HCT116 (cell line): ENCODE data around the gene TCIRG1. TPM values are rescaled to one million over a fixed set of nuclear protein-coding genes. Genes with fewer than 3 reads are reported as not detected.

ENCODE experiments used
- ATAC-seq: fragments of 200-7000 bp; cut with Tn5 transposase; 2 replicates; pipeline ENCODE4 v1.9.1; 2020; ENCODE audit warnings: mild to moderate bottlenecking, moderate library complexity
- BruUV-seq: library from RNA; stranded (reverse); fragments of 400-500 nt; replicated peaks from 2 replicates; lab custom pipeline; 2021; lab: Mats Ljungman, UMichigan
- CTCF ChIA-PET: fragments of 300-600 bp; sonication (Branson Sonifier 250); formaldehyde crosslinking; loops from one replicate; lab custom pipeline; 2021; ENCODE audit warnings: antibody characterized with exemption; lab: Charles Lee
- POLR2A ChIA-PET: fragments of 300-600, 350-600 bp; sonication (Branson Sonifier 250); formaldehyde crosslinking; loops from one replicate; lab custom pipeline; 2021; ENCODE audit warnings: antibody characterized with exemption; lab: Charles Lee
- RAD21 ChIA-PET, 2 experiments: fragments of 300-600 bp; sonication (Branson Sonifier 250); formaldehyde crosslinking; loops; one replicate each; lab custom pipeline; 2023; ENCODE audit warnings: low total read pairs in 2 of 2; ENCODE audit not compliant: uncharacterized antibody in 2 of 2, unreplicated experiment in 2 of 2, low non-redundant PET in 1 of 2; lab: Charles Lee
- DNase-seq: peaks from one replicate; pipeline ENCODE4 v3.0.0-alpha.2; 2010; ENCODE audit warnings: low read depth, low spot score
- H2AFZ ChIP-seq: fragments of 200-600 bp; shearing (Covaris generic), sonication (generic); 2 replicates; pipeline ENCODE4 v1.6.1; 2017; ENCODE audit warnings: low read depth, mixed run types, mixed read lengths, antibody characterized with exemption, low read length; ENCODE audit not compliant: poor library complexity, severe bottlenecking
- H3K27ac ChIP-seq: 2 replicates; pipeline ENCODE4 v1.5.1; 2012; ENCODE audit warnings: low read depth, low read length
- H3K27me3 ChIP-seq: fragments of 200-600 bp; sonication (generic); 2 replicates; pipeline ENCODE4 v1.6.1; 2016; ENCODE audit warnings: mixed run types, low read length, mixed read lengths; ENCODE audit not compliant: insufficient read depth
- H3K36me3 ChIP-seq, 2 experiments: fragments of 200-500 bp in 1 of 2; fragments of 200-600 bp in 1 of 2; sonication (Bioruptor generic) in 1 of 2; sonication (generic) in 1 of 2; 2 replicates each; pipeline versions ENCODE4 v1.5.1 to v1.6.1; 2014 to 2016; ENCODE audit warnings: low read length in 2 of 2, inconsistent platforms in 1 of 2, mixed read lengths in 1 of 2, mixed run types in 1 of 2; ENCODE audit not compliant: insufficient read depth in 2 of 2, control insufficient read depth in 1 of 2
- H3K4me1 ChIP-seq, 2 experiments: fragments of 200-600 bp in 1 of 2; sonication (generic) in 1 of 2; 2 replicates each; pipeline versions ENCODE4 v1.5.1 to v1.6.1; 2012 to 2017; ENCODE audit warnings: low read length in 2 of 2, inconsistent platforms in 1 of 2, mild to moderate bottlenecking in 1 of 2, mixed read lengths in 1 of 2, mixed run types in 1 of 2, moderate library complexity in 1 of 2; ENCODE audit not compliant: insufficient read depth in 2 of 2, control insufficient read depth in 1 of 2
- H3K4me2 ChIP-seq: fragments of 200-600 bp; sonication (generic); 2 replicates; pipeline ENCODE4 v1.6.1; 2017; ENCODE audit warnings: mixed run types, low read length, mixed read lengths
- H3K4me3 ChIP-seq, 2 experiments: fragments of 200-600 bp in 1 of 2; sonication (generic) in 1 of 2; replicated peaks in 1 of 2; 2 replicates each; pipeline ENCODE4 v1.5.1; 2011 to 2016; ENCODE audit warnings: low read length in 2 of 2, control low read depth in 1 of 2, low read depth in 1 of 2, mild to moderate bottlenecking in 1 of 2, mixed read lengths in 1 of 2, mixed run types in 1 of 2
- H3K79me2 ChIP-seq: fragments of 200-600 bp; sonication (generic); 2 replicates; pipeline ENCODE4 v1.6.1; 2017; ENCODE audit warnings: mild to moderate bottlenecking, mixed run types, low read length, moderate library complexity, mixed read lengths; ENCODE audit not compliant: insufficient read depth
- H3K9ac ChIP-seq: fragments of 200-600 bp; sonication (generic); 2 replicates; pipeline ENCODE4 v1.6.1; 2016; ENCODE audit warnings: low read length, mixed read lengths
- H3K9me2 ChIP-seq: fragments of 200-600 bp; sonication (generic), shearing (Covaris generic); 2 replicates; pipeline ENCODE4 v1.6.1; 2017; ENCODE audit warnings: mixed run types, mild to moderate bottlenecking, moderate library complexity; ENCODE audit not compliant: insufficient read depth
- H3K9me3 ChIP-seq, 2 experiments: fragments of 200-500 bp in 1 of 2; fragments of 200-600 bp in 1 of 2; sonication (Bioruptor generic) in 1 of 2; sonication (generic) in 1 of 2; 2 replicates each; pipeline ENCODE4 v1.6.1; 2014 to 2017; ENCODE audit warnings: low read length in 2 of 2, mixed read lengths in 2 of 2, inconsistent platforms in 1 of 2, low read depth in 1 of 2, mild to moderate bottlenecking in 1 of 2, mixed run types in 1 of 2, moderate library complexity in 1 of 2; ENCODE audit not compliant: control insufficient read depth in 1 of 2, insufficient read depth in 1 of 2
- H4K20me1 ChIP-seq: fragments of 200-600 bp; sonication (generic), shearing (Covaris generic); 2 replicates; pipeline ENCODE4 v1.6.1; 2017; ENCODE audit warnings: mixed run types, mild to moderate bottlenecking, moderate library complexity; ENCODE audit not compliant: insufficient read depth
- CBX3 ChIP-seq: IDR thresholded peaks from 2 replicates; pipeline ENCODE4 v1.6.1; 2012; ENCODE audit warnings: low read depth
- CEBPB ChIP-seq: IDR thresholded peaks from 2 replicates; pipeline ENCODE4 v1.6.1; 2012; ENCODE audit warnings: low read depth
- EZH2 ChIP-seq: fragments of 200-600 bp; sonication (generic); IDR thresholded peaks from 2 replicates; pipeline ENCODE4 v1.6.1; 2017; ENCODE audit warnings: antibody characterized with exemption, mixed run types
- EZH2phosphoT487 ChIP-seq: fragments of 200-600 bp; IDR thresholded peaks from 2 replicates; pipeline ENCODE4 v1.6.1; 2018; ENCODE audit warnings: antibody characterized with exemption, borderline replicate concordance
- FOSL1 ChIP-seq: IDR thresholded peaks from 2 replicates; pipeline ENCODE4 v1.6.1; 2012; ENCODE audit warnings: low read depth
- RAD21 ChIP-seq: IDR thresholded peaks from 2 replicates; pipeline ENCODE4 v1.6.1; 2012; ENCODE audit warnings: low read depth, mild to moderate bottlenecking
- SIN3A ChIP-seq: IDR thresholded peaks from 2 replicates; pipeline ENCODE4 v1.6.1; 2012; ENCODE audit warnings: low read depth
- SP1 ChIP-seq: IDR thresholded peaks from 2 replicates; pipeline ENCODE4 v1.6.1; 2012; ENCODE audit warnings: low read depth
- YY1 ChIP-seq: IDR thresholded peaks from 2 replicates; pipeline ENCODE4 v1.6.1; 2011; ENCODE audit warnings: low read length, low read depth, moderate library complexity, mild to moderate bottlenecking; ENCODE audit not compliant: insufficient replicate concordance; ENCODE audit errors: extremely low read depth
- ZBTB33 ChIP-seq: IDR thresholded peaks from 2 replicates; pipeline ENCODE4 v1.6.1; 2011; ENCODE audit warnings: mild to moderate bottlenecking, low read length, moderate library complexity; ENCODE audit not compliant: insufficient replicate concordance; ENCODE audit errors: extremely low read depth
- ZFX ChIP-seq: fragments of 450-650 bp; IDR thresholded peaks from 2 replicates; pipeline ENCODE4 v1.6.1; 2017
- intact Hi-C: fragments of 100-400 bp; cut with micrococcal nuclease; formaldehyde crosslinking; loops from 2 replicates; pipeline ENCODE4 v1.10.0; 2022
- total RNA-seq: library from RNA; stranded (reverse); gene quantifications from one replicate; pipeline ENCODE4 v1.2.1, GENCODE V29; 2021; ENCODE audit not compliant: unreplicated experiment
- TF ChIP-seq, protein P1 (sequence below), 3 experiments: fragments of 200-600 bp in 1 of 3; sonication (generic) in 1 of 3; IDR thresholded peaks in 2 of 3; conservative IDR thresholded peaks in 1 of 3; 2 replicates each; pipeline ENCODE4 v1.5.1; 2012 to 2017; ENCODE audit warnings: low read depth in 2 of 3, low read length in 2 of 3, antibody characterized with exemption in 1 of 3, borderline replicate concordance in 1 of 3, control low read depth in 1 of 3, mild to moderate bottlenecking in 1 of 3, mixed read lengths in 1 of 3, mixed run types in 1 of 3, moderate library complexity in 1 of 3; ENCODE audit not compliant: insufficient read depth in 1 of 3

TCIRG1 gene
- total RNA-seq, 1 experiment from 2014 or later = 101 TPM

DNA sequence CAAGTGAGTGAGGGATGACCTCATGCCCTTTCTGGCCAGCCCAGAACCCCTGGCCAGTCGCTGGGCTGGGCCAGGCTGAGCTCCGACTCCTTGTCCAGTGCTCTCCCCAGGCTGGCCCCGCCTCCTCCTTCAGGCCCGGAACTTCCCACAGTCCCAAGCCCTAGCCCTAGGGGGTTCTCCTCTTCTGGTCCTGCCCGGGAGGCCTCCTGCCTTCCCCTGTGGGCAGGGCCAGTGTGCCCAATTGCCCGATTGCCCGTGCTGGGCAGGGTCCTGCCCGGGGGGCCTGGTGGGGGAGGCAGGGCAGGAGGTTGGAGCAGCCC lies 4.2 kb downstream of the TCIRG1 start:
- H3K27ac ChIP-seq = no peak overlapping the region; the same call in 1 of the 2 replicates
- intact Hi-C loops = no loop called here
- H3K9ac ChIP-seq = no peak overlapping the region
- H3K27me3 ChIP-seq = no peaks in the 10 kb centered on the region
- no TSS peak for BruUV-seq
- POLR2A ChIA-PET = interaction anchor here (0.6 kb wide), 1 partner anchor 13 kb away, joined by 3 read pairs; the partner anchor contains the start of gene NDUFS8
- H2AFZ ChIP-seq = no peak overlapping the region
- H3K9me3 ChIP-seq = no peaks in the 10 kb centered on the region
- TF ChIP-seq YY1 = no peak
- H3K4me3 ChIP-seq = no peak overlapping the region
- ATAC-seq = no peak
- H3K4me2 ChIP-seq = no peak overlapping the region
- no peaks in the 10 kb centered on the region for H3K9me2 ChIP-seq
- CTCF ChIA-PET = no interaction called here
- RAD21 ChIA-PET = no interaction called here
- peaks cover 21% of the 10 kb centered on the region for H3K79me2 ChIP-seq
- peaks cover 9 to 21% of the 10 kb centered on the region in 2 experiments; a peak in 3 of 4 replicates for H3K4me1 ChIP-seq
- H3K36me3 ChIP-seq = peaks cover 0 to 6% of the 10 kb centered on the region in 2 experiments; a peak in 2 of 4 replicates
- no peak for DNase-seq
- no peaks in the 10 kb centered on the region for H4K20me1 ChIP-seq

GRCh38 chr11:68043349-68044144 lies 4.7 kb downstream of the TCIRG1 start:
- Histone ChIP-seq H3K4me1 (peaks cover 3 to 15% of the 10 kb centered on the region in 2 experiments; a peak in 3 of 4 replicates), H3K9me3 (no peaks in the 10 kb centered on the region), H3K79me2 (peaks cover 21% of the 10 kb centered on the region), H3K4me2 (no peak overlapping the region), H3K27ac (no peak overlapping the region; the same call in 1 of the 2 replicates), H3K9ac (no peak overlapping the region), H3K9me2 (no peaks in the 10 kb centered on the region), H2AFZ (no peak overlapping the region), H3K36me3 (peaks cover 0 to 6% of the 10 kb centered on the region in 2 experiments; a peak in 2 of 4 replicates), H3K27me3 (no peaks in the 10 kb centered on the region), H3K4me3 (no peak overlapping the region), H4K20me1 (no peaks in the 10 kb centered on the region)
- RAD21 ChIA-PET = no interaction called here
- TF ChIP-seq EZH2 = no peak
- TF ChIP-seq ZBTB33 = no peak
- no peak for TF ChIP-seq ZFX
- TF ChIP-seq, protein P1, sequence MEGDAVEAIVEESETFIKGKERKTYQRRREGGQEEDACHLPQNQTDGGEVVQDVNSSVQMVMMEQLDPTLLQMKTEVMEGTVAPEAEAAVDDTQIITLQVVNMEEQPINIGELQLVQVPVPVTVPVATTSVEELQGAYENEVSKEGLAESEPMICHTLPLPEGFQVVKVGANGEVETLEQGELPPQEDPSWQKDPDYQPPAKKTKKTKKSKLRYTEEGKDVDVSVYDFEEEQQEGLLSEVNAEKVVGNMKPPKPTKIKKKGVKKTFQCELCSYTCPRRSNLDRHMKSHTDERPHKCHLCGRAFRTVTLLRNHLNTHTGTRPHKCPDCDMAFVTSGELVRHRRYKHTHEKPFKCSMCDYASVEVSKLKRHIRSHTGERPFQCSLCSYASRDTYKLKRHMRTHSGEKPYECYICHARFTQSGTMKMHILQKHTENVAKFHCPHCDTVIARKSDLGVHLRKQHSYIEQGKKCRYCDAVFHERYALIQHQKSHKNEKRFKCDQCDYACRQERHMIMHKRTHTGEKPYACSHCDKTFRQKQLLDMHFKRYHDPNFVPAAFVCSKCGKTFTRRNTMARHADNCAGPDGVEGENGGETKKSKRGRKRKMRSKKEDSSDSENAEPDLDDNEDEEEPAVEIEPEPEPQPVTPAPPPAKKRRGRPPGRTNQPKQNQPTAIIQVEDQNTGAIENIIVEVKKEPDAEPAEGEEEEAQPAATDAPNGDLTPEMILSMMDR (IDR thresholded peaks at IDR 0.05 in 2 of 3, conservative IDR thresholded peaks at IDR 0.05 in 1 of 3; ENCODE audit: borderline replicate concordance in 1 of 3, insufficient read depth in 1 of 3, low read depth in 2 of 3, low read length in 2 of 3) = no peak
- TF ChIP-seq FOSL1 = no peak
- no peak for TF ChIP-seq EZH2phosphoT487
- TF ChIP-seq SIN3A = no peak
- no peak for TF ChIP-seq YY1
- no peak for TF ChIP-seq CBX3
- TF ChIP-seq SP1 = no peak
- no peak for TF ChIP-seq RAD21
- no peak for TF ChIP-seq CEBPB
- POLR2A ChIA-PET = no interaction called here
- CTCF ChIA-PET = no interaction called here
- DNase-seq (no peak), ATAC-seq (no peak)
- no TSS peak for BruUV-seq
- intact Hi-C loops = no loop called here
